ENCODE measurements around the gene WNT7A. TPM values are rescaled to one million over a fixed set of nuclear protein-coding genes. Genes with fewer than 3 reads are reported as not detected.

WNT7A gene
- total RNA-seq, 1 experiment from 2014 or later: 0.07 TPM

DNA sequence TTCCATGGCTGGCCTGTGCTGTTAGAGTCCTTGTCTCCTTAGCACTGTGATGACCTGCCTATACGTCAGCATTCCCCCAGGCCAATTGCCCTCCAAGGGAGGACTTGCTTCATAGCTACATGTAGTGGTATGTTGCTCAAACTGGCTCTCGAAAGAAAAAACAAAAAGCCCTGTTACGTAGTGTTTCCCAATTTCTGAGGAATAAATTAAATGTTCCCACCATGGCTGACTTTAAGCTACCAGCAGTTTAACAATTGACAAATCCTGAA lies 54.6 kb downstream of the WNT7A start:
- Histone ChIP-seq H3K4me3 (ENCODE audit: insufficient read depth, low read depth, low read length) (no peak overlapping the region), H3K27me3 (ENCODE audit: control insufficient read depth, insufficient read depth, low read length) (no peaks in the 10 kb centered on the region; the same call in 1 of the 2 replicates), H3K36me3 (replicated peaks; ENCODE audit: control insufficient read depth, insufficient read depth, low read length) (no peaks in the 10 kb centered on the region)
- DNase-seq: no peak

DNA sequence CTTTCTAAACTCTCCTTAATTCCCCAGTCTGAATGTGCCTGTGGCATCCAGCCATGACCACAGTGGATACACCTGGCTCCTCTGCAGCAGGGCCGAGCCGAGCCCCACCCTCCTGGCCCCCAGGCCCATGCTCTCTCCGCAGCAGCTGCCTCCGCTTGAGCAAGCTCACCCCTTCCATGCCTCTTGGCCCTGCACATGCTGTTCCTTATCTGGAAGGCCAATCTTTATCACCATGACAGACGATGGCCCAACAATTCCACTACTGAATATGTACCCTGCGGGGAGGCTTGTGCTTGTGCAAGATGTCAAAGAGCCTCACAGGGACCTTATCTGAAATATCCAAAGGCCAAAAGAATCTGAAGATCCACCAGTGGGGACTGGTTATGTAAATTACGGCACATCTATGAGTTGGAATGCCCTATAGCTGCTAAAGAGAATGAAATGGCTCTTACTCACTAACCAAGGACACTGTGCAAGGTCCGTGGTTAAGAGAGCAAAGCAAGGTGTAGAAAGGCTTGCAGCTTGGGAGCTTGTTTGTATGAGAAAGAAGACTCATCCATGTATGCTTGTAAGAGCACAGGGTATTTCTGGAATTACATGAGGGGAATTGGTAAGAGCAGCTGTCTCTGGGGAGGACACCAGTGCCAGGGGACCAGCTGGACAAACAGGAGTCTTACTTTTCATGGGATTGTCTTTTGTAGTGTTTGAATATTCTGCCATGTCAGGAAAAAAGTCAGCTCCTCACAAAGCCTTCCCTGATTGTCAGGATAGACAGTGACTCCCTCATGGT lies 55.2 kb downstream of the WNT7A start:
- Histone ChIP-seq H3K4me3 (ENCODE audit: insufficient read depth, low read depth, low read length) (no peak overlapping the region), H3K36me3 (replicated peaks; ENCODE audit: control insufficient read depth, insufficient read depth, low read length) (no peaks in the 10 kb centered on the region), H3K27me3 (ENCODE audit: control insufficient read depth, insufficient read depth, low read length) (no peaks in the 10 kb centered on the region; the same call in 1 of the 2 replicates)
- no peak for DNase-seq

DNA sequence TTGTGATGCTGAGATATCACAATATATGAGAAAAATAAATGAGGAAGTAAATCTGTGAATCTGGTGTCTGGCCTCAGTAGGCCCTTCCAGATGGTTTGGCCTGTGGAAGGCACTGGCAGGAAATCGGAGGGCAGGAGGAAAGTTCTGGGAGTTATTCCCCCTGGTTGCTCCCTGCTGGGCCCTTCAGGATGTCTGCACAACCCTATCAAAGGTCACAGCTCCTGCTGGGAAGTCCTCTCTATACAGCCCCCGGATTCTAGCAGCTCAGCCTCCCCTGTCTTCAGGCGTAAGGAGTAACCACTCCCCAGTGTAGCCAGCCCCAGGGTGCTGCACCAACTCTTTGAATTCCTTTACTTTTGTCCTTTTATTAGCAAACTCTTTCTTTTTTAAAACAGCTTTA lies 56.2 kb downstream of the WNT7A start:
- Histone ChIP-seq H3K4me3 (ENCODE audit: insufficient read depth, low read depth, low read length) (no peak overlapping the region), H3K27me3 (ENCODE audit: control insufficient read depth, insufficient read depth, low read length) (no peaks in the 10 kb centered on the region; the same call in 1 of the 2 replicates), H3K36me3 (replicated peaks; ENCODE audit: control insufficient read depth, insufficient read depth, low read length) (no peaks in the 10 kb centered on the region)
- DNase-seq: no peak

DNA sequence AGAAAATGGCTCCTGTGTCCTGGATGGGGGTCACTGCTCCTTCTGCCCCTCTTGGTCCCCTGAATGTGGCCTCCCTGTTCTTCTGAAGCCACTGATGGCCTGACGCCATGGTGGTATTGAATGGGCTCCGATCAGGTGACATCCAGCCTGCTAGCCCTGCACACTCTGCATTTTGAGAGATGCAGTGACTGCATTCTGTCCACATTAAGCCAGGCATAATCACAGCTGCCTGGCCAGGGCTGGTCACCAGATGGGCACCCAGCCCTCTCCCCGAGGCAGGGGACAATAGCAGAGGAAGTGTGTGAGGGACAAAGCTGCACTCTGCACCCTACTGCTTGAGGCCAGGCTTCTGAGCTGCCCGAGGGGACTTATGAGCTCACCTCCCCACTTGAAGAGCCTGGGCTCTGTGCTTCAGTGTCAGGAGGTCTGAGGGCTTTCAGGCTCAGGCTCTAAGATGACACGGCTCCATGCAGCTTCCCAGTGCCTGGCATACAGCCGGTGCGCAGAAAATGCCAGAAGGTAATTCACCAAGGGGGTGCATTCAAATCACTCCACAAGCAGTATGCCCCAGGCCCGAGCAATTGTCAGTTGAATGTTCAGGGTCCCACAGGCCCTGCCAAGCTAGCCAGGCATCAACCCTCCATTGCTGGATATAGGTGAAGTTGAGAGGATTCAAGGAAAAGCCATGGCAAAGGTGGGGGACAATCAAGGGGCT lies 56.8 kb downstream of the WNT7A start:
- no peak for DNase-seq
- no peaks in the 10 kb centered on the region; the same call in 1 of the 2 replicates for H3K27me3 ChIP-seq (ENCODE audit: control insufficient read depth, insufficient read depth, low read length)
- H3K4me3 ChIP-seq (ENCODE audit: insufficient read depth, low read depth, low read length): no peak overlapping the region
- no peaks in the 10 kb centered on the region for H3K36me3 ChIP-seq (replicated peaks; ENCODE audit: control insufficient read depth, insufficient read depth, low read length)

DNA sequence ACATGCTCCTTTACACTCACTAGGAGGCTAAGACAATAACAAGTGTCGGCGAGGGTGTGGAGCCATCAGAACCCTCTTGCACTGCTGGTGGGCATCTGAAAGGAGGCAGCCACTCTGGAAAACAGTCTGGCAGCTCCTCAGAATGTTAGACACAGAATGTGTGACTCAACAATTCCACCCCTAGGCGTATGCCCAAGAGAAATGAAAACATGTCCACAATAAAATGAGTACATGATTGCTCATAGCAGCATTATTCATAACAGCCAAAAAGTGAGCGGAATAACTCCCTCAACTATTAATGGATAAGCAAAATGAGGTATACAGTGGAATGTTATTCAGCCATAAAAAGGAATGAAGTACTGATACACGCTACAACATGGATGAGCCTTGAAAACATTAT lies 57.8 kb downstream of the WNT7A start:
- Histone ChIP-seq H3K4me3 (ENCODE audit: insufficient read depth, low read depth, low read length) (no peak overlapping the region), H3K36me3 (replicated peaks; ENCODE audit: control insufficient read depth, insufficient read depth, low read length) (no peaks in the 10 kb centered on the region), H3K27me3 (ENCODE audit: control insufficient read depth, insufficient read depth, low read length) (no peaks in the 10 kb centered on the region; the same call in 1 of the 2 replicates)
- DNase-seq: no peak

DNA sequence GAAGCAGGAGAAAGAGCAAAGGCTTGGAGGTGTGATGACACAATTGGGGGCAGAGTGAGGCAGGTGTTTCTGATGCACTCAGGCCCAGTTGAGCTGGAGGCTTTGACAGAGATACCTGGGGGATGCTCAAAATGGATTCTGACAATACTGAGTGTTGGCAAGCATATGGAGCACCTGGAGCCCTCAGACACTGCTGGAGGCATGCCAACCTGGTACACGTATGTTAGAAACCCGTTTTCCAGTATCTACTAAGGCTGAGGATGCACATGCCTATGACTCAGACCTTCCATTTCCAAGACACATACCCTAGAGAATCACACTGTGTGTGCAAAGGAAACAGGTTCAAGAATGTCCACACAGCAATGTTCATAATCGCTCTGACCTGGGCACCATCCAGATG lies 58.7 kb downstream of the WNT7A start:
- DNase-seq: no peak
- Histone ChIP-seq H3K27me3 (ENCODE audit: control insufficient read depth, insufficient read depth, low read length) (no peaks in the 10 kb centered on the region; the same call in 1 of the 2 replicates), H3K36me3 (replicated peaks; ENCODE audit: control insufficient read depth, insufficient read depth, low read length) (no peaks in the 10 kb centered on the region), H3K4me3 (ENCODE audit: insufficient read depth, low read depth, low read length) (no peak overlapping the region)

DNA sequence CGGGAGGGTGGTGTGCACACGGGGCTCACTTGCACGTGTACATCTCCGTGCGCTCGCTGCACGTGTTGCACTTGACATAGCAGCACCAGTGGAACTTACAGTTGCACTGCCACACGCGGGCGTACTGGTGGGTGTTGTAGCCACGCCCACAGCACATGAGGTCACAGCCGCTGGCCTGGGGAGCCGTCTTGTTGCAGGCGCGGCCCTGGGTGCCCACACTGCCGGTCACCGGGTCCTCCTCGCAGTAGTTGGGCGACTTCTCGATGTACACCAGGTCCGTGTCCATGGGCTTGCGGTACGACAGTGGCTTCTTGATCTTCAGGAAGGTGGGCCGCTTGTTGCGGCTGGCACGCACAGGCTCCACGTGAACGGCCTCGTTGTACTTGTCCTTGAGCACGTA lies 61.0 kb downstream of the WNT7A start:
- H3K4me3 ChIP-seq (ENCODE audit: insufficient read depth, low read depth, low read length): no peak overlapping the region
- DNase-seq: peak; percentile 57
- H3K36me3 ChIP-seq (replicated peaks; ENCODE audit: control insufficient read depth, insufficient read depth, low read length): no peaks in the 10 kb centered on the region
- H3K27me3 ChIP-seq (ENCODE audit: control insufficient read depth, insufficient read depth, low read length): no peaks in the 10 kb centered on the region

DNA sequence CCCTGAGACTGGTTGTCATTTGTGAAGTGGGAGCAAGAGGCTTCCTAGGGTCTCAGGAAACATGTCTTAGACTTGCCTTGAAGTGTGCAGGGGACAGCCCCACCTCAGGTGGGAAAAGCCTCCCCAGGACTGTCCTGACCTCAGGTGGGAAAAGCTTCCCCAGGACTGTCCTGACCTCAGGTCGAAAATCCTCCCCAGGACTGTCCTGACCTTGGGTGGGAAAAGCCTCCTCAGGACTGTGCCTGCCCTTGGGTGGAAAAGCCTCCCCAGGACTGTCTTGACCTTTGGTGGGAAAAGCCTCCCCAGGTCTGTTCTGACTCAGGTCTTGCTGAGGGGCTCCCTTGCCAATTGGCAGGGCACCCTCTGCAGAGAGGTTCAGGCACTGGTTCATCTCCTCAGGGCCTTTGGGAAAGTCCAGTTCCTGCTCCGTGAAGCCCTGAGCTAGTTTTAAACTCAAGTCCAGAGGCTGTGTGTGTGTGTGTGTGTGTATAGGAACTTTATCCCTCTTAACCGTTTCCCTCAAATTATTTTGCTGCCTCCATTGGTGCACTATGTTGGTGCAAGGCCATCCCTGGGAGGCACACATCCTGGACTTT lies 64.7 kb downstream of the WNT7A start:
- Histone ChIP-seq H3K27me3 (ENCODE audit: control insufficient read depth, insufficient read depth, low read length) (no peaks in the 10 kb centered on the region), H3K36me3 (replicated peaks; ENCODE audit: control insufficient read depth, insufficient read depth, low read length) (no peaks in the 10 kb centered on the region; the same call in 1 of the 2 replicates), H3K4me3 (ENCODE audit: insufficient read depth, low read depth, low read length) (no peak overlapping the region)
- no peak for DNase-seq

DNA sequence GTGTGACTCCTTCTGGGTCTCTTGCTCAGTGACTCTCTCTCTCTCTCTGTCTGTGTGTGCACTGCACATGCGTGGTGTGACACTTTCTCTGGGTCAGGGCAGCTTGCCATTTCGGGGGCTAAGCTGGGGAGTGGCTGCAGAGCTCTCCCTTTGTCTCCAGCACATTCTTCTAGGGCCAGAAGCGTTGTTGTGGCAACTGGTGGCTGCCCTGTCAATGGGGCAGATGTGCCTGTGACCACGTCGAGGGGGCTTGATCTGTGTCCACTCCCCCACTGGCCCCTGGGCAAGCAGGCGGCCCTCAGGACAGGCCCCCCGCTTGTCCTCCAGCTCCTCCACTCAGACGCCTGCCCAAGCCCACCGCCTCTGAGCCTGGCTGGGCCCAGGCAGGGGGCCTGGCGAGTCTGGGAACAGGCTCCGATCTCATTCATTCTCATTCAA lies 67.8 kb downstream of the WNT7A start:
- DNase-seq: no peak
- no peaks in the 10 kb centered on the region; the same call in 1 of the 2 replicates for H3K36me3 ChIP-seq (replicated peaks; ENCODE audit: control insufficient read depth, insufficient read depth, low read length)
- no peak overlapping the region for H3K4me3 ChIP-seq (ENCODE audit: insufficient read depth, low read depth, low read length)
- H3K27me3 ChIP-seq (ENCODE audit: control insufficient read depth, insufficient read depth, low read length): no peaks in the 10 kb centered on the region

DNA sequence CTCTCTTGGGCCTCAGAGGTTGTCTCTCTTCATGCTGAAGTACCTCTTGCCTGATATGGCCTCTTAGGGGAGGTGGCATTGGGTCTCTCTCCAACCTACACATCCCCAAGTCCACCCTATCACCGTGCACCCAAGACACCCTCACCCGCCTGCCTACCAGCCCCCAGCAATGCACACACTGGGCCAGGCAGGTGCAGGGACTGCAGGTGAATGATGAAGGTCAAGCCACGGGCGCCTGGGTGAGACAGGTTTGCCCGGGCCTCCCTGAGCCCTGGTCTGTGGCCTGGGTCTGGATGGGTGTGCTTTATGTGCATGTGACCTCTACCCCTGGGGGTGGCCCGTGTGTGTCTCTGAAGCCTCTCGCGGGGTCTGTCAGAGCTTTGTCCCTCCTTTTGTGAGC lies 68.3 kb downstream of the WNT7A start:
- no peak overlapping the region for H3K4me3 ChIP-seq (ENCODE audit: insufficient read depth, low read depth, low read length)
- H3K36me3 ChIP-seq (replicated peaks; ENCODE audit: control insufficient read depth, insufficient read depth, low read length): no peaks in the 10 kb centered on the region; the same call in 1 of the 2 replicates
- no peaks in the 10 kb centered on the region for H3K27me3 ChIP-seq (ENCODE audit: control insufficient read depth, insufficient read depth, low read length)
- no peak for DNase-seq

DNA sequence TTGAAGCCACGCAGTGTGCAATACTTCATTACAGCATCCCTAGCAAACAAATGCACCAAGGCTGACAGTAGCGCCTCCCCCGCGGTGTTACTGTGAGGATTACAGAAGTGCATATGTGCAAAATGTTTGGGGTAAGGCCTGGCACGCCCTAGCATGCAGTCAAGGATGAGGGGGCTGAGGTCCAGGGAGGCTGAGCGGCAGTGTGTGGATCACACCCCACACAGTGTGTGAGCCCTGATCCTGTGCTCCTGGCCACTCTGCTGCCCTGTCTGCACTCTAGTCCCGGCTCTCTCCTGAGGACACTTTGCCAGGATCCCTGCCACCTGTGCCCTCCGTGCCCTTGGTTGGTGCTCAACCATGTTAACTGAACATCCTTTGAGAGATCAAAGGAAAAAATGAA lies 71.3 kb downstream of the WNT7A start:
- Histone ChIP-seq H3K4me3 (ENCODE audit: insufficient read depth, low read depth, low read length) (no peak overlapping the region), H3K36me3 (replicated peaks; ENCODE audit: control insufficient read depth, insufficient read depth, low read length) (no peaks in the 10 kb centered on the region; the same call in 1 of the 2 replicates), H3K27me3 (ENCODE audit: control insufficient read depth, insufficient read depth, low read length) (no peaks in the 10 kb centered on the region)
- no peak for DNase-seq

DNA sequence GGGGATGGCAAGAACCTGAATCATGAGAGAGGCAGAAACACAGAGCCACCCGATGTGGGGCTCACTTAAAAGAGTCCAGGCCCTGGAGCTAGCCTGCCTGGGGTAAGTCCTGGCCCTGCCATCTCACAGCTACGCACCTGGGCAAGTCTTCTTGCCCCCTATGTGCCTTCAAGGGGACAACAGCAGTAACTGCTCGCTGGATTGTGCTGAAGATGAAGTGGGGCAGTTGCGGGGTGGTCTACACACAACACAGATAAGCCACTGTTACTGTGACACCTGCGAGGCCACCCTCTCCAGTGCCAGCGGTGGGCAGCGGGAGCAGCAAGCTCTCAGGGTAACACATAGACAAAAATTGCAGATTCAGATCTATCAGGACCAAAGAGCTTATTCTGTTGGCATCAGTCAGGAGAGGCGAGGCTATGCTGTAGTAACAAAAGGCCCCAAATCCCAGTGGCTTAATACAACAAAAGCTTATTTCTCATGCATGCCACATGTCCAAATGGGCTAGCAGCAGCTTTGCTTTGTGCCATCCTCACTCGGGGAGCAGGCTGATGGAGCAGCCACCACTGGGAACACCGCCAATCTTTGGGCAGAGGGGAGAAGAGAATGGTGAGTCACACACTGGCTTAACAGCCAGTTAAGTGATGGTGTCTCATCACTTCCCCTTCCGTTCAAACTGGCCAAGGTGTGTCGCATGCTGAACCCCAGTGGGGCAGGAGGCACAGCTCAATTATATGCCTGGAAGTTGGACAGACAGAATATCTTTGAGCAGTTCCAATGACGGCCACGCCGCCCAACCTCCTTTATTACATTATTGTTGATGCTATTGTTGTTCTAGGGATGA lies 78.3 kb downstream of the WNT7A start:
- H3K27me3 ChIP-seq (ENCODE audit: control insufficient read depth, insufficient read depth, low read length): no peaks in the 10 kb centered on the region
- H3K36me3 ChIP-seq (replicated peaks; ENCODE audit: control insufficient read depth, insufficient read depth, low read length): no peaks in the 10 kb centered on the region
- DNase-seq: no peak
- H3K4me3 ChIP-seq (ENCODE audit: insufficient read depth, low read depth, low read length): no peak overlapping the region

DNA sequence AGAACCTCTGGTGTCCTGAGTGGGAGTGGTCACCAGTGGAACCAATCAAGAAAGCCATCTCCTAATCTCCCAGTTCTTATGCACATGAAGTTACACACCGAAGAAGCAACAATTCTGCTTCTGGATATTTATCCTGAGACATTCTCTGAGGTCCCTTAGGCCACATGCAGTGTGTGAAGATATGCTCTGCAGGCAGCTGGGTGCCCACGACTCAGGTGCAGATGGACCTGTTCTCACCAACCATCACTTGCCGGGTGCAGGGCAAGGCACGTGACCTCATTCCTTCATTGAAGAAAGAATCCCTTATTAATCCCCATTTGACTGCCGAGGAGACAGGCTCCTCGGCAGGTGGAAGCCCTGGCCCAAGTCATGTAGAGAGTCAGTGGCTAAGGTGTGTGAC lies 79.8 kb downstream of the WNT7A start:
- H3K4me3 ChIP-seq (ENCODE audit: insufficient read depth, low read depth, low read length): no peak overlapping the region
- no peak for DNase-seq
- no peaks in the 10 kb centered on the region for H3K36me3 ChIP-seq (replicated peaks; ENCODE audit: control insufficient read depth, insufficient read depth, low read length)
- no peaks in the 10 kb centered on the region for H3K27me3 ChIP-seq (ENCODE audit: control insufficient read depth, insufficient read depth, low read length)

DNA sequence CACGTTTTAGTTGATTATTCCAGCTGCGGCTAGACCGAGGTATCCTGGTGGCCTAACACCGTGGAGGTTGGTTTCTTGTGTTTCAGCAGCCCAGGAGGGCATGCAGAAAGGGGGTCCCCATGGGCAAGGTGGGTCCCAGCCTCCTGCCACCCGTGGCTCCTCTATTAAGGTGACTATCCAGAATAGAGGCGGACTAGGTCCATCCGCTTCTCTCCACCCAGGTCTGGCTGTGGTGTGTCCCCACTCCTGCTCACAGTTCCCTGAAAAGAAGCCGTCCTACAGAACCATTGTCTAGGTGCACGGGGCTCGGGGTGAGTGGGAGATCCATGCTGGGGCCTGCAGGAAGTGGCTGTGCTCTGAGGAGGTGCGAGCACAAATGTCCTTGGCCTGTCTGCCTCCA lies 81.5 kb downstream of the WNT7A start:
- no peak overlapping the region for H3K4me3 ChIP-seq (ENCODE audit: insufficient read depth, low read depth, low read length)
- no peaks in the 10 kb centered on the region for H3K27me3 ChIP-seq (ENCODE audit: control insufficient read depth, insufficient read depth, low read length)
- H3K36me3 ChIP-seq (replicated peaks; ENCODE audit: control insufficient read depth, insufficient read depth, low read length): no peaks in the 10 kb centered on the region
- DNase-seq: no peak

Measured in H7 (cell line).